GM10266 (cell line): ENCODE data around the gene CXADR.

Experiments used
- DNase-seq: peaks from one replicate; pipeline ENCODE4 v3.0.0; 2012; ENCODE audit errors: extremely low spot score
- TF ChIP-seq, protein P1 (sequence below): IDR thresholded peaks from 2 replicates; pipeline ENCODE4 v1.5.1; 2012; ENCODE audit warnings: mild to moderate bottlenecking, low read depth; ENCODE audit not compliant: control insufficient read depth, insufficient read depth; ENCODE audit errors: missing control alignments

CXADR gene

DNA sequence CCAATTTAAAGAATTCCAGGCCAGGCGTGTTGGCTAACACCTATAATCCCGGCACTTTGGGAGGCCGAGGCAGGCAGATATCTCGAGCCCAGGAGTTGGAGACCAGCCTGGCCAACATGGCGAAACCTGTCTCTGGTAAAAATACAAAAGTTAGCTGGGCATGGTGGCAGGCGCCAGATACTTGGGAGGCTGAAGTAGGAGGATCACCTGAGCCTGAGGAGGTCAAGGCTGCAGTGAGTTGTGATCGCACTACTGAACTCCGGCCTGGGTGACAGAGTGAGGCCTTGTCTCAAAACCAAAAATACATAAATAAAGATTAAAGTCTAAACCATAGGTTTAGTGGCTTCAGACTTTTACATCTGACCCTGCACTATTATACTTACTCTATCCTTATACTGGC is 67.5 kb downstream of the CXADR start:
- no peak for DNase-seq
- TF ChIP-seq, protein P1, sequence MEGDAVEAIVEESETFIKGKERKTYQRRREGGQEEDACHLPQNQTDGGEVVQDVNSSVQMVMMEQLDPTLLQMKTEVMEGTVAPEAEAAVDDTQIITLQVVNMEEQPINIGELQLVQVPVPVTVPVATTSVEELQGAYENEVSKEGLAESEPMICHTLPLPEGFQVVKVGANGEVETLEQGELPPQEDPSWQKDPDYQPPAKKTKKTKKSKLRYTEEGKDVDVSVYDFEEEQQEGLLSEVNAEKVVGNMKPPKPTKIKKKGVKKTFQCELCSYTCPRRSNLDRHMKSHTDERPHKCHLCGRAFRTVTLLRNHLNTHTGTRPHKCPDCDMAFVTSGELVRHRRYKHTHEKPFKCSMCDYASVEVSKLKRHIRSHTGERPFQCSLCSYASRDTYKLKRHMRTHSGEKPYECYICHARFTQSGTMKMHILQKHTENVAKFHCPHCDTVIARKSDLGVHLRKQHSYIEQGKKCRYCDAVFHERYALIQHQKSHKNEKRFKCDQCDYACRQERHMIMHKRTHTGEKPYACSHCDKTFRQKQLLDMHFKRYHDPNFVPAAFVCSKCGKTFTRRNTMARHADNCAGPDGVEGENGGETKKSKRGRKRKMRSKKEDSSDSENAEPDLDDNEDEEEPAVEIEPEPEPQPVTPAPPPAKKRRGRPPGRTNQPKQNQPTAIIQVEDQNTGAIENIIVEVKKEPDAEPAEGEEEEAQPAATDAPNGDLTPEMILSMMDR: no peak

GRCh38 chr21:17583898-17584297 is 71.1 kb downstream of the CXADR start:
- TF ChIP-seq, protein P1: no peak
- no peak for DNase-seq

DNA sequence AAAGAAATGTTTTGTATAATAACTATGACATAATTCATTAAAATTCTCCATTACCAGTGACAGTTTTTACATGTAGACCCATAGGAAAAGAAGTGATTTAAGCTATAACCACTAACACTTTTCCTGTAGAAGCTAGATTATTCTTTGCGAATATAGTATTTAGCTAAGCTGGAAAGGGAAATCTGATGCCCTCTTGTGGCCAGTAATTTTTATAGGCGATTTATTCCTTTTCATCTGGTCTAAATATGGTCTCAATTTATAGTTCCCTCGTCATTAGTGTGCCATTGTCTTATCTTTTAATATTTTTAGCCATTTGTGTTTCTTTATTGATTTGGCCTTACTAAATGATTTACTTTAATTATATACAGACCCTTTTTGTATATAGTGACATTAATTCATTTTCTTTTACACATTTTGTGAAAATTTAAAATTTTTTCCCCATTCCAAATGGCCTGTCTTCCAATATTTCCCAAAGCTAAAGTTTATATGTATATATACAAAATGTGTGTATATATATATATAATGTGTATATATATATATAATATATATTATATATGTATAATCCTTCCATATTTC is 73.1 kb downstream of the CXADR start:
- TF ChIP-seq, protein P1: peak; percentile 31
- peak; percentile 12 for DNase-seq

DNA sequence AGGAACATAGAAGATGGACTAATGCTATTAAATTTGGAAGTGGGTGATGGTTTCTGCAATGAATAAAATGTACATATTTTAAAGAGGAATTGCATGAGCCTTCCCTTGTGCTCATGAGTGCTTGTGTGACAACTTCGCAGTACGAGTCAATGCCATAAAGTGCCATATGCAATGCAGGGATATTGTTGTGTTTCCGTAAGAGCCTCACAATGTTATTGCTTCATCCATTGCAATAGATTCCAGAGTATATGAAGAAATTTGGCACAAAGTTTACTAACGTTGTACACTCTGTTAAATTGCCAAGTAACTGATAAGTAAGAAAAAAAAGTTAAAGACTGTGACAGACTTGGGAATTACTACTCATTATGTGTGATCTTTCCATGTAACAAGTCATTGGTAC is 77.6 kb downstream of the CXADR start:
- TF ChIP-seq, protein P1: no peak
- no peak for DNase-seq

GRCh38 chr21:17597680-17598079 is 84.8 kb downstream of the CXADR start:
- TF ChIP-seq, protein P1: no peak
- DNase-seq: no peak

- DNase-seq: no peak
- TF ChIP-seq, protein P1: no peak
Measured at GRCh38 chr21:17598437-17598836, 85.6 kb downstream of the CXADR start.

GRCh38 chr21:17602874-17603273 is 90.0 kb downstream of the CXADR start:
- DNase-seq: no peak
- TF ChIP-seq, protein P1: no peak
